NCI-H345 (cell line): ENCODE measurements around the gene BEND3.
"Not testable (repeated sequence)": the region's sequence is repeated elsewhere in the genome, so short reads cannot be mapped to it uniquely, and the experiment has no call there.

ENCODE experiments used
- DNase-seq: peaks from one replicate; lab custom pipeline; 2025; lab: John Stamatoyannopoulos, UW

BEND3 gene

DNA sequence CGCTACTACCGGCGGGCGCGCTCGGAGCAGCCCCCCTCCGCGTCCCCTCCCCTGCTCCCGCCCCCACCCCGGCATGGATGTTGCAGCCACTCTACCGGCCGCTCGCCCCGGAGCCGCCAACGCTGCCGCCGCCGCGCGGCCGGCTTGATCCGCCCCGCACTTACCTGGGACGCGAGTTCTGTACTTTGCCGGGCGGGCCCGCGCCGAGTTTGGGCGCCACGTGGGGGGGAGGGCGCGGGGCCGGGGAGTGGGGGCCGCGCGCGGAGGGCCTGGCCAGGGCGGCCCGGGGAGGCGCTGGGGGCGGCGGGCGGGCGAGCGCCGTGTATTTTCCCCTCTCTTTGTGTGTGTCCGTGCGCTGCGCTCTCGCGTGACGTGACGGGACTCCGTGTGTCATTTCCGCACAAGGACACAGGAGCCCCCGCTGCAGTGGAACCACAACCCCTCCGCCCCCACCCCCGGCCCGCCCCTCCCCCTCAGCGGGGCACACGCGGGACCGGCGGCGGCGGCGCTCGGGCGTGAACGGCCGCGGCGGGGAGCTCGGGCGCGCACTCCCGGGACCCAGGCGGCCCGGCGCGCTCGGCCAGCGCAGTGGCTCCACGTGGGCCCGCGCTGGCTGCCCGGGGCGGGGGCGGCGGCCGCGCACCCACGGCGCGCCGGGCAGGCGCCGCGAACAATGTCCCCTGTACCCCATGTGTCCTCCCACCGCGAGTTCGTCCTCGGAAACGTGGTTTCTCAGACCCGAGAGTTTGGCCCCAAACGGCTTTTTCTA, at the start of gene BEND3:
TSS of gene BEND3 (minus strand) at position 590 of the 769 bp plus-strand sequence. CDS start 16,230 bp downstream, outside the sequence.
- DNase-seq = peak; percentile 64

DNA sequence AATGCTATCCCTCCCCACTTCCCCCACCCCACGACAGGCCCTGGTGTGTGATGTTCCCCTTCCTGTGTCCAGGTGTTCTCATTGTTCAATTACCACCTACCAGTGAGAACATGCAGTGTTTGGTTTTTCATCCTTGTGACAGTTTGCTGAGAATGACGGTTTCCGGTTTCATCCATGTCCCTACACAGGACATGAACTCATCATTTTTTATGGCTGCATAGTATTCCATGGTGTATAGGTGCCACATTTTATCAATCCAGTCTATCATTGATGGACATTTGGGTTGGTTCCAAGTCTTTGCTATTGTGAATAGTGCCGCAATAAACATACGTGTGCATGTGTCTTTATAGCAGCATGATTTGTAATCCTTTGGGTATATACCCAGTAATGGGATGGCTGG, 49.0 kb upstream of the BEND3 start:
- DNase-seq = not testable (repeated sequence)

GRCh38 chr6:107161521-107161920, 46.2 kb upstream of the BEND3 start:
- DNase-seq = no peak

DNA sequence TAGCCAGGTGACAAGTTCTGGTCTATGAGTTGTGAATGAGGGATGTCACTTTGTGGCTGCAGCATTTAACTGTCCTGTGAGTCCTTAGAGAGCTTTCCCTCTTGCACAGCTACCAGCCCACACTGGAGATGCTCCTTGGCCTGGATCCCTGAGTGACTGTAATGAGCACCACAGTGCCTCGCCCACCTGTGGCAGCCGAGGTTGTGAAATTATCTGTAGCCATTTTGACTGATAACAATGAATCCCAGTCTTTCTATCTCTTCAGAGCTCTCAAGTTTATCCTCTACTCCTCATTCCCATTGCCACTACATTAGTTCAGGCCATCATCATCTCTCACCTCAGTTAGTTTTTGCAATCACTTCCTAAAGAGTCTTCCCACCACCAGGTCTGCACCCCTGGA, 41.3 kb upstream of the BEND3 start:
- DNase-seq = no peak

DNA sequence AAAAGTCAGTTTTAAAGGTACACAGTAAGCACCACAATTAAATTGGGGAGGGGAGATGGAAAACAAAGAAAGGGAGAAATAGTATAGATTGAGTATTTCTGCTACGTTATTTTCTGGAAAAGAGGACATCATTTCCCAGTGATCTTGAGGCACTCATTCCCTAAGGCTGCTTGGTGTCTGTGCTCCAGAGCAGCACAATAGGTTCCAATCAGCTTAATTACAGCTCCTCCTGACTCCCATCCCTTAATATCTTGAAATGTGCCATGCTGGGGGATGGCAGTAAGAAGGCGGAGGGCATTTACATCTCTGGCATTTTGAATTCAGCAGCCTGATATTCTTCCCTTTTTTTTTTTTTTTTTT, 39.5 kb upstream of the BEND3 start:
- DNase-seq = no peak

- peak; percentile 72 for DNase-seq
These were observed 39.0 kb upstream of the BEND3 start for GRCh38 chr6:107154131-107154800.

GRCh38 chr6:107152638-107153430, 37.5 kb upstream of the BEND3 start:
- DNase-seq = no peak

- no peak for DNase-seq
These were observed 29.4 kb upstream of the BEND3 start for GRCh38 chr6:107144666-107145065.

DNA sequence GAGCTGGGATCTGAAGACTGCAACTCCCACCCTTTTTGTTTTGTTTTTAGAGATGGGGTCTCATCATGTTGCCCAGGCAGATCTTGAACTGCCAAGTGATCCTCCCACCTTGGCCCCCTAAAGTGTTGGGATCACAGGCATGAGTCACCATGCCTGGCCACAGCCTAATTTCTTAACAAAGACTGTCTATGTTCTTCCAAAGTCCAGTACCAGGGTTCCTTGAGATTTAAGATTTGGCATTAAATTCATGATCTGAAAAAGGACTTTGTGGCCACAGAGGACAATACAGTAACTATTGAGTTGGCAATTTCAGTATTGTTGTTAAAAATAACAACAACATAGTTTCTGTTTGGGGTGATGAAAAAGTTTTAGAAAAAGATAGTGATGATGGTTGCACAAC, 28.7 kb upstream of the BEND3 start:
- no peak for DNase-seq

- DNase-seq = no peak
These were observed 25.3 kb upstream of the BEND3 start for GRCh38 chr6:107140581-107140980.

GRCh38 chr6:107136324-107136723, 21.0 kb upstream of the BEND3 start:
- DNase-seq = not testable (repeated sequence)

GRCh38 chr6:107135048-107135680, 19.8 kb upstream of the BEND3 start:
- DNase-seq = not testable (repeated sequence)

- peak; percentile 14 for DNase-seq
These were observed 17.1 kb upstream of the BEND3 start for GRCh38 chr6:107132330-107132954.

DNA sequence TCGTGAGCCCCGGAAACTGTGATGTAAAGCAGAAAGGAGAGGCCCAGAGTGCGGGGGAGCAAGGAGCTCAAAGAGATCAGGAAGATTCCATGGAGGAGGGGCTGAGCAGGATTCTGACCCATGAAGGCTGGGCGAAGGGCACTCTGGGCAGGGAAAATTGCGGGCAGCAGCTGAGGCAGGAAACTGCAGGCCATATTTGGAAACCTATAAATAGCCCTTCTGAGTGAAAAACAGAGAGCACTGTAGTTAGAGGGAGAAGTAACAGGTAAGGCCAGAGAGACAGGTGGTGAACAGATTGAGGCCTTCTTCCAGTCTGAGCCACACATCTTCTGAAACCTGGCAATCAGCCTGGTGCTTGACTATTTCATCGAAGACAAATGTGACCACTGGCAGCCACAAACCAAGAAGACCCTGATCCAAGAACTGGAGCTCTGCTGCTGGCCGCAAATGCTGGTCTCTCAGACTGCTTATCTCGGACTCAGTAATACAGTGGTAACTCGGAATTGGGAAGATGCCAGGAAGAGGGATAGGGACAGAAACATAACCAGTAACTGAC, 14.1 kb upstream of the BEND3 start:
- no peak for DNase-seq

- no peak for DNase-seq
These were observed 13.3 kb upstream of the BEND3 start for GRCh38 chr6:107128577-107128976.

DNA sequence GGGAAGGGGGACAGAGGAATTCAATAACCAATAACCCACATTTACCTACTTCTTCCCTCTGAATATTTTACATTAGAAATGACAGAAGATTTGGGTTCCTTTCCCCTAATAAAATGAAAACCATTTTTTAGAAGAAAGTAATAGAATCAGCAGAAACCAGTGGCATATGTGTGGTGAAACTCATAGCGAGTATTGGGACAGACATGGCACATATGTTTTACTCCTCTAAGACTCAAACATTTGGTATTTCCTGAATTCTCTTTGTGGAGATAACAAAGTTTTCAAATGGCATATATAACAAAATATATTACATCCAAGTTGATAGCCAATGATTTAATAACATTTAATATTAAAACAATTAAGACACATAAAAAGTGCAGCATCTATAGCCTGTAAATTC, 12.9 kb upstream of the BEND3 start:
- no peak for DNase-seq

DNA sequence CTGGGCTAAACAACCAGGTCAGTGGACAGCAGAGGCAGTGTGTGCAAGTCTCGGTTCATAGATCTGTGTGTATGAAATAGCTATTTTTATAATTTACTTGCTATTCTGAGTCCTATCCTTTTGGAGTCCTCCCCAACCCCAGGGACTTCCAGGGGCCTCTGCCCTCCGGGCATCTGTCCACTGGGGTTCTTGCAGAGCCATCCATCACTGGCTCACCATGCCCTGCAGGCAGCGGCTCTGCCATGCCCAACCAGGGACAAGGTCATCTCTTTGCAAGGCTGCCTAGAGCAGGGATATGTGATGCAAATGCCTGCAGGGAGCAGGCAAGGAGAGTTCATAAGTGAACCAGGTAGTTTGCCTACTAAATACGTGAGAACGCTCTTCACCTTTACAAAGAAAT, 10.5 kb upstream of the BEND3 start:
- no peak for DNase-seq

DNA sequence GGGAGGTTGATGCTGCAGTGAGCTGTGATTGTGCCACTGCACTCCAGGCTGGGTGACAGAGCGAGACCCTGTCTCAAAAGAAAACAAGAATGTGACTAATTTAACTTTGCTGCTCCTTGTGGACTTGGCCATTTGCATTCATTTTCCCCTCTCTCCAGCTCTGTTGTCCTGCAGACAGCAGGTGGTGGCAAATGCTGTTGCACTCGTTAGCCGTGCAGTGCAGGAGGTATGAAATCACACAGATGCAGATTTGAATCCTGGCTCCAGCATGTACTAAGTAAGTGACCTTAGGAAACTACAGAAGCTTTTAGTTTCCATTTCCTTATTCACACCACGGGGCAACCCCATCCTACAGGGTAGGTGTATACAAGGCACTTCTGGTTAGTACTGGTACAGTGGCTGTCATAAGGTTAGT, 9.6 kb upstream of the BEND3 start:
- no peak for DNase-seq

DNA sequence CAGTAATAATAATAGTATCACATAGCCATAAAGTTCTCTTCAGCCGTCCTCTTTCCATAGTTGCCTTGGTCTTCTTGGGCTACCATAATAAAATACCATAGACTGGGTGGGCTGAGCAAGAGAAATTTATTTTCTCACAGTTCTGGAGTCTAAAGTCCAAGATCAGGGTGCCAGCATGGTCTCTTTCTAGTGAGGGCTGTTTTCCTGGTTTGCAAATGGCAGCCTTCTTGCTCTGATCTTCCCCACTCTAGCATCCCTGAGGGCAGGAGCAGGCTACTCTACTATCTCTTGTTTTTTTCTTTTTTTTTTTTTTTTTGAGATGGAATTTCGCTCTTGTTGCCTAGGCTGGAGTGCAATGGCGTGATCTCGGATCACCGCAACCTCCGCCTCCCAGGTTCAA, 8.2 kb upstream of the BEND3 start:
- no peak for DNase-seq

DNA sequence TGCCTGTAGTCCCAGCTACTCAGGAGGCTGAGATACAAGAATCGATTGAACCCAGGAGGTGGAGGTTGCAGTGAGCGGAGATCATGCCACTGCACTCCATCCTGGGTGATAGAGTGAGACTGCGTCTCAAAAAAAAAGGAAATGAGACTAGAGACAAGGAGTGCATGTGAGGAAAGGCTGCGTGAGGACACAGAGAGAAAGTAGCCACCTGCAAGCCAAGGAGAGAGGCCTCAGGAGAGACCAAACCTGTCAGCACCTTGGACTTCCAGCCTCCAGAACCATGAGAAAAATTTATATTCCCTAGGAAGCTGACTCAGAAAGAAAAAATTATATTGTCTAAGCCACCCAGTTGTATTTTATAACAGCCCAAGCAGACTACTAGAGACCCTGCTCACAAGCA, 7.4 kb upstream of the BEND3 start:
- no peak for DNase-seq

DNA sequence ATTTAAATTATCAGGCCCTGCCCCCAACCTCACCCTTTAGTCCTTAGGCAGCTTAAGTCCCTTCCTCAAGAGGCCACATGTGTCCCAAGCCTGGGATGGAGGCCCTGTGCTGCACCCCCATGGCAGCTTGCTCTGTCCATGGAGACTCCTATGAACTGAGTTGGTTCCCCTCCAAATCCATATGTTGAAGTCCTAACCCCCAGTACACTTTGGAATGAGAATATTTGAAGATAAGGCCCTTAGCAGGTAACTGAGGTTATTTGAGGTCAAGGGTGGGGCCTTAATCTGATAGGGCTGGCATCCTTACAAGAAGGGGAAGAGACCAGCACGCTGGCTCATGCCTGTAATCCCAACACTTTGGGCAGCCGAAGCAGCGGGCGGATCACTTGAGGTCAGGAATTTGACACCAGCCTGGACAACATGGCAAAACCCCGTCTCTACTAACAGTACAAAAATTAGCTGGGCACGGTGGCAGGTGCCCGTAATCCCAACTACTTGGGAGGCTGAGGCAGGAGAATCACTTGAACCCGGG, 6.7 kb upstream of the BEND3 start:
- DNase-seq = no peak
